Activated T-cell treated with anti-CD3 and anti-CD28 coated beads for 24 hours (primary cell): ENCODE results near the gene DISP2.

Experiments used
- DNase-seq: peaks from one replicate; pipeline ENCODE4 v3.0.0-alpha.2; 2020; ENCODE audit warnings: low read depth

DISP2 gene

GRCh38 chr15:40328751-40329150 lies 29.3 kb upstream of the DISP2 start:
- no peak for DNase-seq

- no peak for DNase-seq
These were observed 28.2 kb upstream of the DISP2 start for GRCh38 chr15:40329804-40330203.

GRCh38 chr15:40330368-40330836 lies 27.6 kb upstream of the DISP2 start:
- no peak for DNase-seq

GRCh38 chr15:40331026-40331425 lies 27.0 kb upstream of the DISP2 start:
- no peak for DNase-seq

- DNase-seq, result no peak
These were observed 26.4 kb upstream of the DISP2 start for GRCh38 chr15:40331637-40332036.

GRCh38 chr15:40332113-40332781 lies 25.8 kb upstream of the DISP2 start:
- no peak for DNase-seq

- DNase-seq, result no peak
These were observed 24.0 kb upstream of the DISP2 start for GRCh38 chr15:40333922-40334492.

GRCh38 chr15:40334541-40334940 lies 23.5 kb upstream of the DISP2 start:
- no peak for DNase-seq

- DNase-seq, result no peak
These were observed 22.9 kb upstream of the DISP2 start for GRCh38 chr15:40334941-40335795.

GRCh38 chr15:40335938-40336743 lies 21.9 kb upstream of the DISP2 start:
- no peak for DNase-seq

GRCh38 chr15:40336744-40337122 lies 21.3 kb upstream of the DISP2 start:
- DNase-seq, result no peak

- no peak for DNase-seq
These were observed 20.4 kb upstream of the DISP2 start for GRCh38 chr15:40337597-40337996.

GRCh38 chr15:40338041-40338657 lies 19.9 kb upstream of the DISP2 start:
- peak; percentile 67 for DNase-seq

- DNase-seq, result no peak
These were observed 18.9 kb upstream of the DISP2 start for GRCh38 chr15:40338921-40339620.

GRCh38 chr15:40339621-40339945 lies 18.4 kb upstream of the DISP2 start:
- no peak for DNase-seq

- no peak for DNase-seq
These were observed 17.8 kb upstream of the DISP2 start for GRCh38 chr15:40340038-40340739.

GRCh38 chr15:40340740-40341400 lies 17.1 kb upstream of the DISP2 start, which contains the start of gene CCDC9B:
TSS of gene CCDC9B (minus strand) at chr15:40340939. CDS start at chr15:40340819, 120 bp downstream.
- DNase-seq, result no peak

GRCh38 chr15:40342416-40343320 lies 15.4 kb upstream of the DISP2 start:
- no peak for DNase-seq

GRCh38 chr15:40343512-40343911 lies 14.5 kb upstream of the DISP2 start:
- no peak for DNase-seq
